GM18858 (cell line): ENCODE data around the gene IL12RB1.

Experiments used
- ATAC-seq: cut with Tn5 transposase; IDR thresholded peaks from one replicate; pipeline ENCODE4 v1.9.1; 2021; ENCODE audit not compliant: unreplicated experiment

The IL12RB1 gene

GRCh38 chr19:18013210-18014111 lies 73.3 kb downstream of the IL12RB1 start:
- no peak for ATAC-seq

GRCh38 chr19:18010149-18010548 lies 76.6 kb downstream of the IL12RB1 start:
- no peak for ATAC-seq

GRCh38 chr19:18009412-18010066 lies 77.2 kb downstream of the IL12RB1 start:
- ATAC-seq, result no peak
